GM23338 (cell line): Measurements from ENCODE around the gene GDF10. TPM values are rescaled to one million over a fixed set of nuclear protein-coding genes. Genes with fewer than 3 reads are reported as not detected.

ENCODE experiments used
- CTCF ChIP-seq, 2 experiments: fragments of 200-600 bp in 1 of 2; sonication (generic) in 1 of 2; conservative IDR thresholded peaks; 2 replicates each; pipeline versions ENCODE4 v1.5.1 to v1.6.1; 2016 to 2017; ENCODE audit warnings: antibody characterized with exemption in 2 of 2, low read depth in 2 of 2, mild to moderate bottlenecking in 2 of 2, moderate library complexity in 1 of 2
- EZH2 ChIP-seq: fragments of 200-600 bp; sonication (generic); IDR thresholded peaks from one replicate; pipeline ENCODE4 v1.8.0; 2017; ENCODE audit warnings: antibody characterized with exemption, mild to moderate bottlenecking, low read depth; ENCODE audit not compliant: unreplicated experiment
- ZNF331 ChIP-seq: fragments of 250-450 bp; sonication (Bioruptor Pico); IDR thresholded peaks from 2 replicates; pipeline ENCODE4 v1.5.0; 2020; ENCODE audit warnings: low read depth, mild to moderate bottlenecking, moderate library complexity
- ZNF462 ChIP-seq: fragments of 250-450 bp; sonication (Bioruptor Pico); IDR thresholded peaks from 2 replicates; pipeline ENCODE4 v1.5.0; 2020; ENCODE audit warnings: mild to moderate bottlenecking, moderate library complexity
- polyA plus RNA-seq: library from polyadenylated mRNA; unstranded; fragments of >200 nt; fragmentation: Nextera tagmentation; extraction: Ambion mirVana; gene quantifications from 2 replicates; pipeline ENCODE4 v1.2.1, GENCODE V29; 2016
- total RNA-seq: library from RNA; depleted of rRNA; stranded (reverse); fragments of >200 nt; shearing (Covaris generic); gene quantifications from 2 replicates; pipeline ENCODE4 v1.2.3, GENCODE V29; 2014
- TF ChIP-seq, protein P1 (sequence below): IDR thresholded peaks from one replicate; pipeline ENCODE4 v1.6.1; 2018; ENCODE audit warnings: antibody characterized with exemption; ENCODE audit not compliant: unreplicated experiment

GDF10 gene
- total and polyA plus RNA-seq, 2 experiments from 2014 or later = 0.21 TPM; not detected in 1

- no peak for TF ChIP-seq ZNF462
- TF ChIP-seq ZNF331 = no peak
- TF ChIP-seq, protein P1, sequence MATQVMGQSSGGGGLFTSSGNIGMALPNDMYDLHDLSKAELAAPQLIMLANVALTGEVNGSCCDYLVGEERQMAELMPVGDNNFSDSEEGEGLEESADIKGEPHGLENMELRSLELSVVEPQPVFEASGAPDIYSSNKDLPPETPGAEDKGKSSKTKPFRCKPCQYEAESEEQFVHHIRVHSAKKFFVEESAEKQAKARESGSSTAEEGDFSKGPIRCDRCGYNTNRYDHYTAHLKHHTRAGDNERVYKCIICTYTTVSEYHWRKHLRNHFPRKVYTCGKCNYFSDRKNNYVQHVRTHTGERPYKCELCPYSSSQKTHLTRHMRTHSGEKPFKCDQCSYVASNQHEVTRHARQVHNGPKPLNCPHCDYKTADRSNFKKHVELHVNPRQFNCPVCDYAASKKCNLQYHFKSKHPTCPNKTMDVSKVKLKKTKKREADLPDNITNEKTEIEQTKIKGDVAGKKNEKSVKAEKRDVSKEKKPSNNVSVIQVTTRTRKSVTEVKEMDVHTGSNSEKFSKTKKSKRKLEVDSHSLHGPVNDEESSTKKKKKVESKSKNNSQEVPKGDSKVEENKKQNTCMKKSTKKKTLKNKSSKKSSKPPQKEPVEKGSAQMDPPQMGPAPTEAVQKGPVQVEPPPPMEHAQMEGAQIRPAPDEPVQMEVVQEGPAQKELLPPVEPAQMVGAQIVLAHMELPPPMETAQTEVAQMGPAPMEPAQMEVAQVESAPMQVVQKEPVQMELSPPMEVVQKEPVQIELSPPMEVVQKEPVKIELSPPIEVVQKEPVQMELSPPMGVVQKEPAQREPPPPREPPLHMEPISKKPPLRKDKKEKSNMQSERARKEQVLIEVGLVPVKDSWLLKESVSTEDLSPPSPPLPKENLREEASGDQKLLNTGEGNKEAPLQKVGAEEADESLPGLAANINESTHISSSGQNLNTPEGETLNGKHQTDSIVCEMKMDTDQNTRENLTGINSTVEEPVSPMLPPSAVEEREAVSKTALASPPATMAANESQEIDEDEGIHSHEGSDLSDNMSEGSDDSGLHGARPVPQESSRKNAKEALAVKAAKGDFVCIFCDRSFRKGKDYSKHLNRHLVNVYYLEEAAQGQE = no peak
- TF ChIP-seq CTCF (conservative IDR thresholded peaks at IDR 0.05; ENCODE audit: low read depth in 2 of 2) = no peak
- TF ChIP-seq EZH2 = no peak
These were observed 50.0 kb downstream of the GDF10 start (continued) for GRCh38 chr10:47349941-47350371.
